Panc1 (cell line): Measurements from ENCODE around the gene PLEKHG4. TPM values are rescaled to one million over a fixed set of nuclear protein-coding genes. Genes with fewer than 3 reads are reported as not detected.

ENCODE experiments used
- ATAC-seq: fragments of 200-7000 bp; cut with Tn5 transposase; 2 replicates; pipeline ENCODE4 v1.9.1; 2020; ENCODE audit warnings: mild to moderate bottlenecking, moderate library complexity
- BruUV-seq: library from RNA; stranded (reverse); fragments of 400-500 nt; replicated peaks from 2 replicates; lab custom pipeline; 2021; lab: Mats Ljungman, UMichigan
- CTCF ChIA-PET: fragments of 300-600 bp; sonication (Branson Sonifier 250); formaldehyde crosslinking; loops from one replicate; lab custom pipeline; 2022; ENCODE audit warnings: antibody characterized with exemption; lab: Charles Lee
- POLR2A ChIA-PET: fragments of 300-600 bp; sonication (Branson Sonifier 250); formaldehyde crosslinking; loops from one replicate; lab custom pipeline; 2022; ENCODE audit warnings: antibody characterized with exemption; lab: Charles Lee
- DNase-seq: peaks from one replicate; pipeline ENCODE4 v3.0.0-alpha.2; 2010; ENCODE audit warnings: low read depth, low spot score
- H3K27ac ChIP-seq: 2 replicates; pipeline ENCODE4 v1.5.1; 2011; ENCODE audit warnings: mild to moderate bottlenecking, low read length, inconsistent platforms
- H3K27me3 ChIP-seq: fragments of 200-500 bp; sonication (Bioruptor generic); 2 replicates; pipeline ENCODE4 v1.6.0; 2014; ENCODE audit warnings: low read length, inconsistent platforms; ENCODE audit not compliant: control insufficient read depth, insufficient read depth
- H3K36me3 ChIP-seq: fragments of 200-500 bp; sonication (Bioruptor generic); 2 replicates; pipeline ENCODE4 v1.5.1; 2014; ENCODE audit warnings: inconsistent platforms, mild to moderate bottlenecking, low read length, moderate library complexity; ENCODE audit not compliant: control insufficient read depth, insufficient read depth
- H3K4me1 ChIP-seq: 2 replicates; pipeline ENCODE4 v1.5.1; 2011; ENCODE audit warnings: inconsistent platforms, mild to moderate bottlenecking, low read length, moderate library complexity; ENCODE audit not compliant: control insufficient read depth, insufficient read depth
- H3K4me3 ChIP-seq, 2 experiments: 2 replicates each; pipeline ENCODE4 v1.5.1; 2011 to 2012; ENCODE audit warnings: low read depth in 2 of 2, low read length in 2 of 2, mild to moderate bottlenecking in 2 of 2, inconsistent platforms in 1 of 2, moderate library complexity in 1 of 2
- H3K9me3 ChIP-seq: fragments of 200-500 bp; sonication (Bioruptor generic); 2 replicates; pipeline ENCODE4 v1.5.1; 2014; ENCODE audit warnings: low read depth, mild to moderate bottlenecking, inconsistent platforms, low read length, moderate library complexity; ENCODE audit not compliant: control insufficient read depth, insufficient read depth
- POLR2AphosphoS5 ChIP-seq: IDR thresholded peaks from 2 replicates; pipeline ENCODE4 v1.6.1; 2012; ENCODE audit warnings: mild to moderate bottlenecking, low read depth, low read length, moderate library complexity
- SIN3A ChIP-seq: IDR thresholded peaks from 2 replicates; pipeline ENCODE4 v1.6.1; 2012; ENCODE audit warnings: low read depth, mild to moderate bottlenecking, low read length, moderate library complexity, borderline replicate concordance; ENCODE audit not compliant: insufficient read depth
- TCF7L2 ChIP-seq: IDR thresholded peaks from 2 replicates; pipeline ENCODE4 v1.6.1; 2011; ENCODE audit warnings: mild to moderate bottlenecking, low read depth, low read length, inconsistent platforms
- in situ Hi-C: cut with HindIII; loops from 2 replicates; pipeline ENCODE4 v1.10.0; 2016; ENCODE audit warnings: low sequenced_read_pairs, low pct_unique_long_range_greater_than_20kb
- intact Hi-C: fragments of 100-400 bp; cut with micrococcal nuclease; formaldehyde crosslinking; loops from one replicate; pipeline ENCODE4 v1.10.0; 2022; ENCODE audit not compliant: unreplicated experiment
- total RNA-seq: library from RNA; stranded (reverse); gene quantifications from one replicate; pipeline ENCODE4 v1.2.1, GENCODE V29; 2021; ENCODE audit not compliant: unreplicated experiment
- TF ChIP-seq, protein P1 (sequence below), 2 experiments: IDR thresholded peaks; 2 replicates each; pipeline ENCODE4 v1.6.1; 2011 to 2012; ENCODE audit warnings: low read depth in 2 of 2, control low read depth in 1 of 2, low read length in 1 of 2, mild to moderate bottlenecking in 1 of 2, moderate library complexity in 1 of 2; ENCODE audit not compliant: insufficient read depth in 1 of 2
- TF ChIP-seq, protein P2 (sequence below): fragments of 450-650 bp; IDR thresholded peaks from 2 replicates; pipeline ENCODE4 v1.5.1; 2017; ENCODE audit warnings: mild to moderate bottlenecking

Gene PLEKHG4
- total RNA-seq, 1 experiment from 2014 or later = 6.7 TPM

DNA sequence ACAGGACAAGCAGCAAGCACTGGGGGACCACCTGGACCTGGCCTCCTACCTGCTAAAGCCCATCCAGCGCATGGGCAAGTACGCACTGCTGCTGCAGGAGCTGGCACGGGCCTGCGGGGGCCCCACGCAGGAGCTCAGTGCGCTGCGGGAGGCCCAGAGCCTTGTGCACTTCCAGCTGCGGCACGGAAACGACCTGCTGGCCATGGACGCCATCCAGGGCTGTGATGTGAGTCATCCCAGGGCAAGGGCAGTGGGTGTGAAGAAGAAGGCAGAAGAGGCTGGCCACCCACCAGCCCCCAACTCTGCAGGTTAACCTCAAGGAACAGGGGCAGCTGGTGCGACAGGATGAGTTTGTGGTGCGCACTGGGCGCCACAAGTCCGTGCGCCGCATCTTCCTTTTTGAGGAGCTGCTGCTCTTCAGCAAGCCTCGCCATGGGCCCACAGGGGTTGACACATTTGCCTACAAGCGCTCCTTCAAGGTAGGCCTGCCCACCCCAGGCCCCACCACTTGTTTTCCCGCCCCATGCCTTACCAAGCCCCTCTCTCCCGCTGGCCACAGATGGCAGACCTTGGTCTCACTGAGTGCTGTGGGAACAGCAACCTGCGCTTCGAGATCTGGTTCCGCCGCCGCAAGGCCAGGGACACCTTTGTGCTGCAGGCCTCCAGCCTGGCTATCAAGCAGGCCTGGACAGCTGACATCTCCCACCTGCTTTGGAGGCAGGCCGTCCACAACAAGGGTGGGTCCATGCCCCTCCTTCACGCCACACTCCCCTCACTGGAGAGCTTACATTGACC, 7.3 kb downstream of the PLEKHG4 start:
- ChIA-PET POLR2A (no interaction called here), CTCF (interaction anchor here (1.0 kb wide), 1 partner anchor 79 kb away, joined by 3 read pairs; no protein-coding TSS in a partner anchor)
- BruUV-seq = no TSS peak
- TF ChIP-seq SIN3A (no peak), POLR2AphosphoS5 (no peak), TCF7L2 (no peak)
- TF ChIP-seq, protein P1, sequence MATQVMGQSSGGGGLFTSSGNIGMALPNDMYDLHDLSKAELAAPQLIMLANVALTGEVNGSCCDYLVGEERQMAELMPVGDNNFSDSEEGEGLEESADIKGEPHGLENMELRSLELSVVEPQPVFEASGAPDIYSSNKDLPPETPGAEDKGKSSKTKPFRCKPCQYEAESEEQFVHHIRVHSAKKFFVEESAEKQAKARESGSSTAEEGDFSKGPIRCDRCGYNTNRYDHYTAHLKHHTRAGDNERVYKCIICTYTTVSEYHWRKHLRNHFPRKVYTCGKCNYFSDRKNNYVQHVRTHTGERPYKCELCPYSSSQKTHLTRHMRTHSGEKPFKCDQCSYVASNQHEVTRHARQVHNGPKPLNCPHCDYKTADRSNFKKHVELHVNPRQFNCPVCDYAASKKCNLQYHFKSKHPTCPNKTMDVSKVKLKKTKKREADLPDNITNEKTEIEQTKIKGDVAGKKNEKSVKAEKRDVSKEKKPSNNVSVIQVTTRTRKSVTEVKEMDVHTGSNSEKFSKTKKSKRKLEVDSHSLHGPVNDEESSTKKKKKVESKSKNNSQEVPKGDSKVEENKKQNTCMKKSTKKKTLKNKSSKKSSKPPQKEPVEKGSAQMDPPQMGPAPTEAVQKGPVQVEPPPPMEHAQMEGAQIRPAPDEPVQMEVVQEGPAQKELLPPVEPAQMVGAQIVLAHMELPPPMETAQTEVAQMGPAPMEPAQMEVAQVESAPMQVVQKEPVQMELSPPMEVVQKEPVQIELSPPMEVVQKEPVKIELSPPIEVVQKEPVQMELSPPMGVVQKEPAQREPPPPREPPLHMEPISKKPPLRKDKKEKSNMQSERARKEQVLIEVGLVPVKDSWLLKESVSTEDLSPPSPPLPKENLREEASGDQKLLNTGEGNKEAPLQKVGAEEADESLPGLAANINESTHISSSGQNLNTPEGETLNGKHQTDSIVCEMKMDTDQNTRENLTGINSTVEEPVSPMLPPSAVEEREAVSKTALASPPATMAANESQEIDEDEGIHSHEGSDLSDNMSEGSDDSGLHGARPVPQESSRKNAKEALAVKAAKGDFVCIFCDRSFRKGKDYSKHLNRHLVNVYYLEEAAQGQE (IDR thresholded peaks at IDR 0.05; ENCODE audit: insufficient read depth in 1 of 2, low read depth in 2 of 2, low read length in 1 of 2) = no peak
- TF ChIP-seq, protein P2, sequence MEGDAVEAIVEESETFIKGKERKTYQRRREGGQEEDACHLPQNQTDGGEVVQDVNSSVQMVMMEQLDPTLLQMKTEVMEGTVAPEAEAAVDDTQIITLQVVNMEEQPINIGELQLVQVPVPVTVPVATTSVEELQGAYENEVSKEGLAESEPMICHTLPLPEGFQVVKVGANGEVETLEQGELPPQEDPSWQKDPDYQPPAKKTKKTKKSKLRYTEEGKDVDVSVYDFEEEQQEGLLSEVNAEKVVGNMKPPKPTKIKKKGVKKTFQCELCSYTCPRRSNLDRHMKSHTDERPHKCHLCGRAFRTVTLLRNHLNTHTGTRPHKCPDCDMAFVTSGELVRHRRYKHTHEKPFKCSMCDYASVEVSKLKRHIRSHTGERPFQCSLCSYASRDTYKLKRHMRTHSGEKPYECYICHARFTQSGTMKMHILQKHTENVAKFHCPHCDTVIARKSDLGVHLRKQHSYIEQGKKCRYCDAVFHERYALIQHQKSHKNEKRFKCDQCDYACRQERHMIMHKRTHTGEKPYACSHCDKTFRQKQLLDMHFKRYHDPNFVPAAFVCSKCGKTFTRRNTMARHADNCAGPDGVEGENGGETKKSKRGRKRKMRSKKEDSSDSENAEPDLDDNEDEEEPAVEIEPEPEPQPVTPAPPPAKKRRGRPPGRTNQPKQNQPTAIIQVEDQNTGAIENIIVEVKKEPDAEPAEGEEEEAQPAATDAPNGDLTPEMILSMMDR = no peak
- in situ Hi-C loops (no loop called here), intact Hi-C loops (no loop called here)
- H3K4me3 ChIP-seq = no peak overlapping the region
- H3K36me3 ChIP-seq = no peaks in the 10 kb centered on the region
- no peak overlapping the region for H3K27ac ChIP-seq
- H3K27me3 ChIP-seq = no peaks in the 10 kb centered on the region
- no peaks in the 10 kb centered on the region for H3K9me3 ChIP-seq
- ATAC-seq = no peak
- no peak for DNase-seq
- H3K4me1 ChIP-seq = no peaks in the 10 kb centered on the region

DNA sequence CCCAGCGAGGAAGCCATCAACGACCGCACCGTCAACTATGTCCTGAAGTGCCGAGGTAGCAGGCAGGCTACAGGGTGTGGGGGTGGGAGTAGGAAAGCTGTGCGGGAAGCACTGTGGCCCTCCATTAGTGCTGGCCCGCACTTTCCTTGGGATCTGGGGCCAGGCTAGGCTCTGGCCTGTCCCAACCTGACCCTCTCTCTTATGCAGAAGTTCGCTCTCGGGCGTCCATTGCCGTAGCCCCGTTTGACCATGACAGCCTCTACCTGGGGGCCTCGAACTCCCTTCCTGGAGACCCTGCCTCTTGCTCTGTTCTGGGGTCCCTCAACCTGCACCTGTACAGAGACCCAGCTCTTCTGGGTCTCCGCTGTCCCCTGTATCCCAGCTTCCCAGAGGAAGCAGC, 8.6 kb downstream of the PLEKHG4 start:
- Histone ChIP-seq H3K4me1 (no peaks in the 10 kb centered on the region), H3K27ac (no peak overlapping the region), H3K4me3 (no peak overlapping the region), H3K27me3 (no peaks in the 10 kb centered on the region), H3K9me3 (no peaks in the 10 kb centered on the region), H3K36me3 (no peaks in the 10 kb centered on the region)
- TF ChIP-seq SIN3A = no peak
- TF ChIP-seq TCF7L2 = no peak
- TF ChIP-seq, protein P2 = no peak
- no peak for TF ChIP-seq POLR2AphosphoS5
- TF ChIP-seq, protein P1 (IDR thresholded peaks at IDR 0.05; ENCODE audit: insufficient read depth in 1 of 2, low read depth in 2 of 2, low read length in 1 of 2) = no peak
- ATAC-seq = no peak
- BruUV-seq = no TSS peak
- intact Hi-C loops = no loop called here
- ChIA-PET POLR2A (no interaction called here), CTCF (interaction anchor here (0.6 kb wide), 1 partner anchor 20 kb away, joined by 3 read pairs; no protein-coding TSS in a partner anchor)
- DNase-seq = no peak
- in situ Hi-C loops = no loop called here
